Endodermal cell (in vitro differentiated cells): ENCODE results near the gene TENT5A. TPM values are rescaled to one million over a fixed set of nuclear protein-coding genes. Genes with fewer than 3 reads are reported as not detected.

Experiments
- DNase-seq: peaks from one replicate; pipeline ENCODE4 v3.0.0-alpha.2; 2017
- H3K27ac ChIP-seq: 2 replicates; pipeline ENCODE4 v1.5.1; 2013; ENCODE audit warnings: mild to moderate bottlenecking, low read depth, low read length, moderate library complexity
- H3K27me3 ChIP-seq: 2 replicates; pipeline ENCODE4 v1.6.1; 2013; ENCODE audit warnings: mild to moderate bottlenecking, low read length, moderate library complexity; ENCODE audit not compliant: insufficient read depth, control insufficient read depth, poor library complexity, severe bottlenecking
- H3K36me3 ChIP-seq: 2 replicates; pipeline ENCODE4 v1.7.0; 2013; ENCODE audit warnings: mild to moderate bottlenecking, low read length, moderate library complexity; ENCODE audit not compliant: control insufficient read depth, insufficient read depth
- H3K4me1 ChIP-seq: one replicate; pipeline ENCODE4 v1.7.0; 2013; ENCODE audit warnings: low read length; ENCODE audit not compliant: control insufficient read depth, insufficient read depth
- H3K4me3 ChIP-seq: 2 replicates; pipeline ENCODE4 v1.5.1; 2013; ENCODE audit warnings: mild to moderate bottlenecking, low read length, moderate library complexity
- H3K9ac ChIP-seq: 2 replicates; pipeline ENCODE4 v1.6.1; 2013; ENCODE audit warnings: mild to moderate bottlenecking, low read length, moderate library complexity; ENCODE audit not compliant: poor library complexity, severe bottlenecking; ENCODE audit errors: extremely low read depth
- H3K9me3 ChIP-seq: 2 replicates; pipeline ENCODE4 v1.6.1; 2013; ENCODE audit warnings: mild to moderate bottlenecking, low read length, moderate library complexity; ENCODE audit not compliant: control insufficient read depth
- H3K27ac Mint-ChIP-seq: 2 replicates; pipeline ENCODE4 v1.8.0; 2020; ENCODE audit warnings: mixed read lengths
- H3K27me3 Mint-ChIP-seq: 2 replicates; pipeline ENCODE4 v1.8.0; 2021; ENCODE audit warnings: mild to moderate bottlenecking, mixed read lengths; ENCODE audit not compliant: insufficient read depth
- H3K36me3 Mint-ChIP-seq: 2 replicates; pipeline ENCODE4 v1.8.0; 2020; ENCODE audit warnings: low read depth, mixed read lengths
- H3K4me1 Mint-ChIP-seq: 2 replicates; pipeline ENCODE4 v1.8.0; 2020; ENCODE audit warnings: mixed read lengths
- H3K4me3 Mint-ChIP-seq: 2 replicates; pipeline ENCODE4 v1.8.0; 2020; ENCODE audit warnings: mild to moderate bottlenecking, moderate library complexity, mixed read lengths
- H3K9me3 Mint-ChIP-seq: 2 replicates; pipeline ENCODE4 v1.8.0; 2020; ENCODE audit warnings: mild to moderate bottlenecking, mixed read lengths
- CTCF ChIP-seq: fragments of 200-600 bp; sonication (generic); conservative IDR thresholded peaks from 2 replicates; pipeline ENCODE4 v1.5.0; 2021; ENCODE audit warnings: antibody characterized with exemption, mild to moderate bottlenecking
- WGBS, 2 experiments: methylation state at CpG; one replicate each; pipeline versions ENCODE4 v1.1.5 to v1.1.7; 2013; ENCODE audit warnings: missing lambda C conversion rate in 2 of 2, mixed read lengths in 1 of 2; ENCODE audit not compliant: insufficient coverage in 1 of 2, insufficient read length in 1 of 2; 5-methylcytosine and 5-hydroxymethylcytosine counted together
- total RNA-seq, 2 donors: library from RNA; stranded (reverse); fragmentation: NEBNext Ultra II Directional in 1 of 2; extraction: Animal tissue kit (Norgen Biotek cat#: 25700) in 1 of 2; gene quantifications; 2 replicates in 1 of 2; 3 replicates in 1 of 2; pipeline ENCODE4 v1.2.1, GENCODE V29; 2021

Gene TENT5A
- total RNA-seq, 2 donors from 2014 or later = 4.8 to 8.6 TPM

- peak overlapping the region; percentile 96 for H3K4me3 ChIP-seq
- Mint-ChIP-seq H3K36me3 (peaks cover 10% of the 10 kb centered on the region), H3K27ac (peak overlapping the region; percentile 78), H3K4me3 (peak overlapping the region; percentile 87), H3K9me3 (no peaks in the 10 kb centered on the region), H3K4me1 (peaks cover 14% of the 10 kb centered on the region), H3K27me3 (peaks cover 38% of the 10 kb centered on the region)
- 0% methylated on average over 39 to 63 of the region's 63 CpGs for WGBS, 2 experiments
- DNase-seq = peak; percentile 87
- H3K27me3 ChIP-seq = no peaks in the 10 kb centered on the region
- peak overlapping the region; percentile 55 for H3K9ac ChIP-seq
- no peak overlapping the region for H3K27ac ChIP-seq
- H3K4me1 ChIP-seq = peaks cover 2% of the 10 kb centered on the region
- TF ChIP-seq CTCF = no peak
- no peaks in the 10 kb centered on the region for H3K9me3 ChIP-seq
- no peaks in the 10 kb centered on the region for H3K36me3 ChIP-seq
Measured at GRCh38 chr6:81752921-81753710, 635 bp upstream of the TENT5A start.

GRCh38 chr6:81751388-81752083 lies 945 bp downstream of the TENT5A start:
- Histone ChIP-seq H3K9me3 (no peaks in the 10 kb centered on the region), H3K36me3 (no peaks in the 10 kb centered on the region), H3K4me1 (peaks cover 2% of the 10 kb centered on the region), H3K4me3 (peak overlapping the region; percentile 96), H3K27me3 (no peaks in the 10 kb centered on the region), H3K27ac (no peak overlapping the region), H3K9ac (no peak overlapping the region)
- TF ChIP-seq CTCF = no peak
- Mint-ChIP-seq H3K4me3 (peak overlapping the region; percentile 87), H3K36me3 (peaks cover 10% of the 10 kb centered on the region), H3K27me3 (peaks cover 38% of the 10 kb centered on the region), H3K4me1 (peaks cover 22% of the 10 kb centered on the region), H3K9me3 (no peaks in the 10 kb centered on the region), H3K27ac (peak overlapping the region; percentile 78)
- WGBS, 2 experiments = 19 to 52% methylated on average over 21 to 65 of the region's 65 CpGs
- DNase-seq = peak; percentile 76

- Mint-ChIP-seq H3K4me3 (peak overlapping the region; percentile 87), H3K36me3 (peaks cover 10% of the 10 kb centered on the region), H3K27ac (no peak overlapping the region), H3K4me1 (peaks cover 22% of the 10 kb centered on the region), H3K27me3 (peaks cover 38% of the 10 kb centered on the region), H3K9me3 (no peaks in the 10 kb centered on the region)
- Histone ChIP-seq H3K9ac (no peak overlapping the region), H3K27me3 (no peaks in the 10 kb centered on the region), H3K27ac (no peak overlapping the region), H3K36me3 (no peaks in the 10 kb centered on the region), H3K4me1 (peaks cover 2% of the 10 kb centered on the region), H3K9me3 (no peaks in the 10 kb centered on the region), H3K4me3 (peak overlapping the region; percentile 96)
- TF ChIP-seq CTCF = no peak
- WGBS, 2 experiments = 82 to 83% methylated on average over 7 to 12 of the region's 12 CpGs
- no peak for DNase-seq
Measured at GRCh38 chr6:81750681-81751387, 1.6 kb downstream of the TENT5A start.
